ENCODE data around the gene ZFP64. TPM values are rescaled to one million over a fixed set of nuclear protein-coding genes. Genes with fewer than 3 reads are reported as not detected.

Gene ZFP64
- 23.8 and 47.2 TPM in 2 replicates for total RNA-seq

GRCh38 chr20:52191132-52191915, at the start of gene ZFP64:
TSS of gene ZFP64 (minus strand) at chr20:52191779. CDS start at chr20:52191636, 143 bp downstream.

